Measurements from ENCODE around the gene KHK.

The KHK gene

DNA sequence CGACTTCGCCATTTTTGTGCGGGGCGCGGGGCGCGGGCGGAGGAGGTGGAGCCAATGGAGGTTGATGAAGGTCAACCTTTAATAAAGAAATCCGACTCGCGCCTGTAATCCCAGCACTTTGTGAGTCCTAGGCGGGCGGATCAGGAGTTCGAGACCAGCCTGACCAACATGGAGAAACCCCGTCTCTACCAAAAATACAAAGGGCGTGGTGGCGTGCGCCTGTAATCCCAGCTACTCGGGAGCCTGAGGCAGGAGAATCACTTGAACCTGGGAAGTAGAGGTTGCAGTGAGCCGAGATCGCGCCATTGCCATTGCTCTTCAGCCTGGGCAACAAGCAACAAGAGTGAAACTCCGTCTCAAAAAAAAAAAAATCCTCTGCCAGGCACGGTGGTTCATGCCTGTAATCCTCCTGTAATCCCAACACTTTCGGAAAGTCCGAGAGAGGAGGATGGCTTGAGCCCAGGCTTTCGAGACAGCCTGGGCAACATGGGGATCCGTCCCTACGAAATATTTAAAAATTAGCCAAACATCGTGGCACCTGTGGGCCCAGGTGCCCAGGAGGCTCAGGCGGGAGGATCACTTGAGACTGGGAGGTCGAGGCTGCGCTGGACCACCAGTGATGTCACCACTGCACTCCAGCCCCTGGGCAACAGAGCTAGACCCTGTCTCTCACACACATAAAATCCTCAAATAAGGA lies 48.4 kb downstream of the KHK start:
- Histone ChIP-seq H3K27me3 (replicated peaks; ENCODE audit: control insufficient read depth, insufficient read depth, low read length) (no peaks in the 10 kb centered on the region), H3K36me3 (ENCODE audit: control insufficient read depth, insufficient read depth, low read length, severe bottlenecking) (peaks cover 32% of the 10 kb centered on the region), H3K9me3 (ENCODE audit: control insufficient read depth, low read length) (no peaks in the 10 kb centered on the region), H3K4me3 (ENCODE audit: low read length) (peak overlapping the region; percentile 86), H3K4me1 (ENCODE audit: control insufficient read depth, insufficient read depth, low read length) (peaks cover 23% of the 10 kb centered on the region), H3K9ac (ENCODE audit: low read length) (peak overlapping the region; percentile 99)
- DNase-seq (ENCODE audit: low read depth): no peak

DNA sequence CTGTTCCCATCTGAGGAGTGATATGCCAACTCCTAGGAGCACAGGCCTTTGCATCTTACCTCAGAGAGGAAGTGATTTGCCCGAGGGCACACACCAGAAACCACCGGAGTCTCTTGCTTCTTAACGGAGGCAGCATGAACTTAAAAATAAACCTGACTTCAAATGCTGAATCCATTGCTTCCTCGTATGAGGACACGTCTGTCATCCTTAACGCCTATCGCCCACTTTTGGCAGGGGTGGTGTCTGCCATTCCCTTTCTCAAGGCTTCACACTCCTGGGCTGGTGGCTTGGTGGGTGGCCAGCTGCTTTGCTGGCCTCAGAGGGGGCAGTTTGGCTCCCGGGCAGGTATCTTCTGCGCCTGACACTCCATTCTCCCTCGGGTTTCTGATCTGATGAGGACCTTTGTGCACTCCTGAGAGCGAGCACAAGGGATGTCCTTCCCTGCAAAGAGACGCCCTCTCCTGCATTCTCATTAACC lies 48.9 kb downstream of the KHK start:
- Histone ChIP-seq H3K9ac (ENCODE audit: low read length) (no peak overlapping the region), H3K9me3 (ENCODE audit: control insufficient read depth, low read length) (no peaks in the 10 kb centered on the region), H3K4me3 (ENCODE audit: low read length) (no peak overlapping the region), H3K36me3 (ENCODE audit: control insufficient read depth, insufficient read depth, low read length, severe bottlenecking) (peaks cover 26% of the 10 kb centered on the region), H3K4me1 (ENCODE audit: control insufficient read depth, insufficient read depth, low read length) (peaks cover 23% of the 10 kb centered on the region), H3K27me3 (replicated peaks; ENCODE audit: control insufficient read depth, insufficient read depth, low read length) (peaks cover 1% of the 10 kb centered on the region)
- DNase-seq (ENCODE audit: low read depth): no peak

DNA sequence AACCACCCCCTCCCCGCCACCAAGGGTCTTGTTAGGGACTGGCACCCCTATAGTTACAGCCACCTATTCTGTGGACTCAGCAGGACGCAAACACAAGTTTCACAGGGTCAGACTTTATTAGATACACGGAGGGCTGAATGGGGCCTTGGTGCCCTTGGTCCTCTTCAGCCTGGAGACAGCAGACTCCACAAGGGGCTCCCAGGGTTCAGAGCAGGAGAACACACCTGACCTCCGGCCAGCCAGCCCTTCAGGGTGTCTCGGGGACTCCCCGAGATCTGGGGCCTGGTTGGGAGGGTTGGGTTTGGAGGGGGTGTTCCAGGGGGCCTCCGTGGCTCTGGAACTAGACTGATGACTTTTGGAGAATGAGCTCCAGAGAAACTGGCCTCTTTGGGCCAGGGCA lies 50.2 kb downstream of the KHK start:
- Histone ChIP-seq H3K4me1 (ENCODE audit: control insufficient read depth, insufficient read depth, low read length) (peaks cover 18% of the 10 kb centered on the region), H3K9ac (ENCODE audit: low read length) (no peak overlapping the region), H3K4me3 (ENCODE audit: low read length) (no peak overlapping the region), H3K36me3 (ENCODE audit: control insufficient read depth, insufficient read depth, low read length, severe bottlenecking) (peaks cover 14% of the 10 kb centered on the region), H3K9me3 (ENCODE audit: control insufficient read depth, low read length) (no peaks in the 10 kb centered on the region), H3K27me3 (replicated peaks; ENCODE audit: control insufficient read depth, insufficient read depth, low read length) (peaks cover 2% of the 10 kb centered on the region)
- no peak for DNase-seq (ENCODE audit: low read depth)

DNA sequence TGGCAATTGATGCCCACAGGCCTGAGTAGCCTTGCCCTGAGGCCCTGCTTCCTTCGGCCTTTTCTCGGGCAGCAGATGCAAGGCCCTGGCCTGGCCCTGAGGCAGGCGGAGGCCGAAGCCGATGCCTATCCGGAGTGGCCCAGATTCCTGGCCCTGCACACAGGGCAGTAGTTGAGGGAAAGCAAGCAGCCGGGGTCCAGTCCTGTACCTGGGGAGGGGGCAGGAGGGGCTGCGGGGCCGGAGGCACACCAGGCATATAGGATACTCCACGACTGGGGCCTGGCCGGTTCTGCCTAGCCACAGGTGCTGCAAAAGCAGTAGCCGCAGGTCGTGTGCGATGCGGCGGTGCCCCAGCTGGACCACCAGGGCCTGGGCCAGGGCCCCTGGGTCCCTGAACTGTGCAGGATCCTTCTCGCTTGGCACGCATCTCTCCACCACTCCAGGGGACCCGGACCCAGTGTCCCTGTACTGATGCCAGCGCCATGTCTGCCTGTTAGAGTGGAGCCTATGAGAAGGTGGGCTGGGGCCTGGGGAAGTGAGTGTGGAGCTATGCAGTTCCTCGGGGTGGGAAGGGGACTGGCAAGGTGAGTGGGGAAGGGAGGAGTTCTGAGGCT lies 50.9 kb downstream of the KHK start:
- H3K36me3 ChIP-seq (ENCODE audit: control insufficient read depth, insufficient read depth, low read length, severe bottlenecking): peaks cover 7% of the 10 kb centered on the region
- H3K4me1 ChIP-seq (ENCODE audit: control insufficient read depth, insufficient read depth, low read length): peaks cover 11% of the 10 kb centered on the region
- H3K9ac ChIP-seq (ENCODE audit: low read length): no peak overlapping the region
- peaks cover 2% of the 10 kb centered on the region for H3K27me3 ChIP-seq (replicated peaks; ENCODE audit: control insufficient read depth, insufficient read depth, low read length)
- no peak overlapping the region for H3K4me3 ChIP-seq (ENCODE audit: low read length)
- DNase-seq (ENCODE audit: low read depth): no peak
- no peaks in the 10 kb centered on the region for H3K9me3 ChIP-seq (ENCODE audit: control insufficient read depth, low read length)

DNA sequence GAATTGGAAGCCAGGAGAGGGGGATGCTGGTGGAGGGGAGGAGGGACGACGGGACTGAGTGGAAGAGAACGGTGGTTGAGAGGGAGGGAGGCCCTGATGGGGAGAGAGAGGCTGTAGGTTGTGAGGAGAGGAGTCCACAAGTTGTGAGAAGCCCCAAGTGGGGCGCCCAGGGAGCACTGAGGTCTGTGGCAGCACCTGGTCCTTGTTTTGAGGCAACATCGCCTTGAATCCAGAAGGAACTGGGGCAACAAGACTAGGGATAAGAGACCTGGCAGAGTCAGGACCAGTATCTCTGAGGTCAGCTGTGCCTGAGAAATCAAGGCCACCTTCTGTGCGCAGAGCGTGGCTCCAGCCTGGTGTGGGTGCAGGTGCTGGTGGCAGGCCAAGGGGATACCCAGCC lies 51.5 kb downstream of the KHK start:
- peaks cover 6% of the 10 kb centered on the region for H3K9me3 ChIP-seq (ENCODE audit: control insufficient read depth, low read length)
- H3K4me1 ChIP-seq (ENCODE audit: control insufficient read depth, insufficient read depth, low read length): peaks cover 4% of the 10 kb centered on the region
- no peak overlapping the region for H3K9ac ChIP-seq (ENCODE audit: low read length)
- no peak for DNase-seq (ENCODE audit: low read depth)
- peaks cover 8% of the 10 kb centered on the region for H3K27me3 ChIP-seq (replicated peaks; ENCODE audit: control insufficient read depth, insufficient read depth, low read length)
- H3K4me3 ChIP-seq (ENCODE audit: low read length): no peak overlapping the region
- peaks cover under 1% of the 10 kb centered on the region for H3K36me3 ChIP-seq (ENCODE audit: control insufficient read depth, insufficient read depth, low read length, severe bottlenecking)

DNA sequence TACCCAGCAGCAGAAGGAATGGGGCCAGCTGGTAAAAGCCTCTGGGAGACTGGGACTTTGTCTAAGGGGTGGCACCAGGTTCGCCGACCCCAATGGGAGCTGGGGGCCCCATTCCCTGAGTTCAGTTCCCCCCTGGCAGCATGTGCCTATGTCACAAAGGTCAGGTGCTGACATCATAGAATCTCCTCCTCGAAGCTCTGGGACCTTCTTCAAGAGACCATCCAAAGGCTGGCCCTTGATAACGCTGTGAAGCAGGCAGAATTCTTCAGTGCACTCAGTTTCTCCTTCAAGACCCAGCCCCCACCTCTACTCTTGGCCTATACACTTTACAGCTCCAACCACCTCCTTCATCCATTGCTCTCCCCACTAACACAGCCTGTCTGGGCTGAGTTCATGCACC lies 52.7 kb downstream of the KHK start, which contains the start of gene PRR30:
Gene PRR30 (minus strand): TSS at position 101 of the 400 bp plus-strand sequence. CDS start 1,081 bp downstream, outside the sequence.
- H3K4me3 ChIP-seq (ENCODE audit: low read length): no peak within 1 kb of the TSS
- peaks cover 8% of the 10 kb centered on the region for H3K27me3 ChIP-seq (replicated peaks; ENCODE audit: control insufficient read depth, insufficient read depth, low read length)
- H3K9ac ChIP-seq (ENCODE audit: low read length): no peak within 1 kb of the TSS
- peaks cover 12% of the 10 kb centered on the region for H3K9me3 ChIP-seq (ENCODE audit: control insufficient read depth, low read length)
- no peak for DNase-seq (ENCODE audit: low read depth)
- no peaks in the 10 kb centered on the region for H3K4me1 ChIP-seq (ENCODE audit: control insufficient read depth, insufficient read depth, low read length)
- no peaks in the 10 kb centered on the region for H3K36me3 ChIP-seq (ENCODE audit: control insufficient read depth, insufficient read depth, low read length, severe bottlenecking)

DNA sequence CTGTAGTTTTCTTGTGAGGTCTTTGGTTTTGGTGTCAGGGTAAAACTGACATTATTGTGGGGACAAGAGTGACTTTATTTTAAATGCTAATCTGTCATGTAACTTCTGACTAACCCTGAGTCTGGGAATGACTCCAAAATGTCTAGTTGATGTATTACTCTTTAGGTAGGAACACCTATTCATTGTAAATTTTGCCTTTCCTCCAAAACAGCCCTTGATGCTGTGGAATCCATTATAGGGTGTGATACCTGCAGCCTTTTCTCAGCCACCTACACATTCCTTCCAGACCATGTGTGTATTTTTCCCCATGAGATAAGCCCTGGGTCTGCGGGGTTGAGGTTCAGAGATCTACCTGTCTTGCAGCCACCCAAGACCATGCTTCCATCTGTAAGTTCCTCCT lies 56.7 kb downstream of the KHK start:
- DNase-seq (ENCODE audit: low read depth): no peak
- Histone ChIP-seq H3K36me3 (ENCODE audit: control insufficient read depth, insufficient read depth, low read length, severe bottlenecking) (no peaks in the 10 kb centered on the region), H3K4me1 (ENCODE audit: control insufficient read depth, insufficient read depth, low read length) (no peaks in the 10 kb centered on the region), H3K27me3 (replicated peaks; ENCODE audit: control insufficient read depth, insufficient read depth, low read length) (peaks cover 8% of the 10 kb centered on the region), H3K9ac (ENCODE audit: low read length) (no peak overlapping the region), H3K4me3 (ENCODE audit: low read length) (no peak overlapping the region), H3K9me3 (ENCODE audit: control insufficient read depth, low read length) (peaks cover 12% of the 10 kb centered on the region)

DNA sequence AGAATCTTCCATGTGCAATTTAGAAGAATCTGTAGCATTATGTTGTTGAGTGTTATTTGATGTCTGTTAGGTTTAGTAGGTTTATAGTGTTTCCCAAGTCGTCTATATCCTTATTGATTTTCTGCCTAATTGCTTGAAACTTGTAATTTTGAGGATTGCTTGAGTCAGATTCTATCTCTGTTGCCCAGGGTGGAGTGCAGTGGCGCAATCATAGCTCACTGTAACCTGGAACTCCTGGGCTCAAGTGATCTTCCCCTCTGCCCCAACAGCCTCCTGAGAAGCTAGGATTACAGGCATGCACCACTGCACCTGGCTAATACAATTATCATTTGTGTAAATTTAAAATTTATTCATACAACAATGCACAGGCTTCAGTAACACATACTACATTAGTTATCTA lies 59.1 kb downstream of the KHK start:
- H3K9ac ChIP-seq (ENCODE audit: low read length): no peak overlapping the region
- no peak overlapping the region for H3K4me3 ChIP-seq (ENCODE audit: low read length)
- peaks cover 12% of the 10 kb centered on the region for H3K9me3 ChIP-seq (ENCODE audit: control insufficient read depth, low read length)
- H3K36me3 ChIP-seq (ENCODE audit: control insufficient read depth, insufficient read depth, low read length, severe bottlenecking): no peaks in the 10 kb centered on the region
- no peaks in the 10 kb centered on the region for H3K4me1 ChIP-seq (ENCODE audit: control insufficient read depth, insufficient read depth, low read length)
- DNase-seq (ENCODE audit: low read depth): no peak
- H3K27me3 ChIP-seq (replicated peaks; ENCODE audit: control insufficient read depth, insufficient read depth, low read length): peaks cover 13% of the 10 kb centered on the region

DNA sequence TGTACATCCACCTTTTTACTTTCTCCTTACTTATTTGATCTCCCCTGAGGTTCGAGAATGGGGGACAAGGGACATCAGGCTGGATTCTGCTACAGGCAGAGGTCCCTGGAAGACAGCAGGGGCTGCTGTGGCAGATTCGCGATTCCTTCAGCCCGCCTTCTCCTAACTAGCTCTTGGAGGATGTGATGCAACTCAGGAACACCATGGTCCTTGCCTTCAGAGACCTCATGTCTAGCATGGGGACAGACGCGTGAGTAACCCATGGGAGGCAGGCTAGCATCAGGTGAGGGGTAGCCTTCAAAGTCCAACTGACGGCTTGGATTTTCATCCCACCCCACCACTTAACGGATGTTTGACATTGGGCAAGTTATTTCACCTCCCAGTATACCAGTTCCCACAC lies 61.4 kb downstream of the KHK start:
- H3K27me3 ChIP-seq (replicated peaks; ENCODE audit: control insufficient read depth, insufficient read depth, low read length): peaks cover 9% of the 10 kb centered on the region
- no peaks in the 10 kb centered on the region for H3K36me3 ChIP-seq (ENCODE audit: control insufficient read depth, insufficient read depth, low read length, severe bottlenecking)
- no peak overlapping the region for H3K4me3 ChIP-seq (ENCODE audit: low read length)
- no peak overlapping the region for H3K9ac ChIP-seq (ENCODE audit: low read length)
- peaks cover 8% of the 10 kb centered on the region for H3K9me3 ChIP-seq (ENCODE audit: control insufficient read depth, low read length)
- no peaks in the 10 kb centered on the region for H3K4me1 ChIP-seq (ENCODE audit: control insufficient read depth, insufficient read depth, low read length)
- DNase-seq (ENCODE audit: low read depth): no peak

DNA sequence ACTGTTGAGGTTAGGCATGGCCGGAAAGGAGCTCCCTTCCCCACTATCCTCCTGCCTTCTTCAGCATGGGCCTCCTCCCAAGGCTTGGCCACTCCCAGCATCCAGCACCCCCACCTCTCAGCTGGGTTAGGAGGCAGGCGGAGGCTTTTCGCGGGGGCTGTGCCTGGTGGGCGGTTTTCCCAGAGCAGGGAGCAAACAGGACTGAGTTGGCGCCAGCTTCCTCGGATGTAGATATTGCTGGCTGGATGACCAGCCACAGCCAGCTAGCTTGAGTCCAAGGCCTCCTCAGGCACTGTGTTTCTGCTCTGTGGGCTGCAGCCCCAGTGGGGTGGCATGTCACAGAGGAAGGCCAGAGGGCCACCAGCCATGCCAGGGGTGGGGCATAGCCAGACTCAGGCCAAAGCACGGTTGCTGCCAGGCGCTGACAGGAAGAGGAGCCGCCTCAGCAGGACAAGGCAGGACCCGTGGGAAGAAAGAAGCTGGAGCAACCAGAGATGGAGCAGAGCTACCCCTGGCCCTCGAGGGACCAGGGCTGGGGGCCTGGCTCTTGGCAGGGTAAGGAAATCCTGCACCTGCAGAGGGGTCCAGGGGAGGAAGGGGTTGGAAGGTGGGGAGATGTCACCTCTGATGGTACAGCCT lies 62.3 kb downstream of the KHK start, which contains the start of gene TCF23:
Gene TCF23 (plus strand): TSS at position 204 of the 639 bp plus-strand sequence. CDS start 130 bp downstream, at position 334.
- Histone ChIP-seq H3K36me3 (ENCODE audit: control insufficient read depth, insufficient read depth, low read length, severe bottlenecking) (no peaks in the 10 kb centered on the region), H3K9ac (ENCODE audit: low read length) (no peak within 1 kb of the TSS), H3K27me3 (replicated peaks; ENCODE audit: control insufficient read depth, insufficient read depth, low read length) (peaks cover 7% of the 10 kb centered on the region), H3K4me1 (ENCODE audit: control insufficient read depth, insufficient read depth, low read length) (no peaks in the 10 kb centered on the region), H3K4me3 (ENCODE audit: low read length) (no peak within 1 kb of the TSS), H3K9me3 (ENCODE audit: control insufficient read depth, low read length) (no peaks in the 10 kb centered on the region)
- DNase-seq (ENCODE audit: low read depth): no peak

Data from adipocyte (in vitro differentiated cells).